NK-92 (cell line): ENCODE measurements around the gene LRGUK.

Experiments used
- DNase-seq: peaks from one replicate; lab custom pipeline; 2025; ENCODE audit not compliant: unreplicated experiment; lab: John Stamatoyannopoulos, UW

The LRGUK gene

DNA sequence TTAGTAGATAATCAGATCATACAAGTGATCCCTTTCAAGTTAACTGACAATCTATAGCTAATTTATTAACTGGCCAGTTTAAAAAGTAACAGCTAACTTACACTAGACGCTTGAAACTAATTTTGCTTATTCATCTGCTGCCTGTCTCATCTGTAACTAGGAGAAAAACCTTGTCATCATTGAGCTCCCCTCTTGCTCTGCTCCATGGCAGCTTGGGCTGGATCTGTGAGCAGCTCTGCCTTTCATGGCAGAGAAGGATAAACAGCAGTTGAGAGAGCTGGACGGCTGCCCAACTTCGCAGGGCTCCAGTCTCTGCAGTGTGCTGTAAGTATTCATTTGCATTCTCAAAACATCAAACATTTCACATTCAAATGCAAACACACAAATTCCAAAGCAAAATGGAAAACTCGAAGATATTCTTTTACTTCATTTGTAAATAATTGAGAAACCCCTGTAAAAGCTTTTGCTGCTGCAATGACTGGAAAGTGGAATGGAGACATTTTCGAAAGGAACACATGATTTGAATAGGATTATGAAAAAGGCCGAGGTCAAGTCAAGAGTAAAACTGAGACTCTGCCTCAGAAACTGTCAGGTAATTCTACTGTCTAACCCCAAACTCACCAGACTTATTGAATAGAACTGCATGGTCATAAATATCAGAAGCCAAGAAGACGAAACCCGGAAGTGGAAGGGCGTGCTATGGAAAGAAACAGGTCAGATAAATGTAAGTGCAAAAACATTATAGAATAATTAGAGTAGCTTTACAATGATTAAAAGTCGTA lies 172.0 kb downstream of the LRGUK start:
- no peak for DNase-seq

DNA sequence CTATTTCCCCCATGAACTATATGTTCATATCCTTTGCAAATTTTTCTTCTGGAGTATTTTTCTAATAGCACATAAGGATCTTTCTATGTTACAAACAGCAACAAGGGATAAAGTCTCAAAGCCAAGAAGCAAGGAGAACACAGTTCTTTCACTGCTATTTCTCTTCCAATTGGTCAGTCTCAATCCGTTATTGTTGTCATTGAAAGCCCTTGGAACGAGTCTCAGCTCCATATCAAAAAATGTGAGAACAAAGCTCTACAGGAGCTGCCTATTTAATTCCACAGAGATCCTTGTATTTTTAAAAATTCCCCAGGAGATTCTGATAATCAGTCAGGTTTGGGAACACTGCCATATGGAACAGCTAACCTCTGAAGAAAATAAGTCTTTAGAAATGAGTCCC lies 173.8 kb downstream of the LRGUK start:
- no peak for DNase-seq

DNA sequence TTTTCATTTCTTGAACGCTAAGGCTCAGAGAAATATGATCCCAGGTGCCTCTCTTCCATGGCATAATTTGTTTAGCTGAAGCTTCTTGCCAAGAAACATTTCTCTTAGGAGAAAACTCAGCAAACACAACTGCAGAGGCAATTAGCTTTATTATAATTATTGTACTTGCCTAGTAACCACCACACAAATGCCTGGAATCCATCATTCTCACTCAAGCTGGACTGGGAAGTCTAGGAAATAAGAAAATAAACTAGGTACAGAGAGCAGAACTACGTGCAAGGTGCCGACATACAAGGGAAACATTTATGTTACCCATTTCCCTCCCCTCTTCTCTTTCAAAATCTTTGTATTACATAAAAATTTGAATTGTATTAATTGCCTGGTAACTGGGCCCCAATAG lies 174.5 kb downstream of the LRGUK start:
- no peak for DNase-seq

DNA sequence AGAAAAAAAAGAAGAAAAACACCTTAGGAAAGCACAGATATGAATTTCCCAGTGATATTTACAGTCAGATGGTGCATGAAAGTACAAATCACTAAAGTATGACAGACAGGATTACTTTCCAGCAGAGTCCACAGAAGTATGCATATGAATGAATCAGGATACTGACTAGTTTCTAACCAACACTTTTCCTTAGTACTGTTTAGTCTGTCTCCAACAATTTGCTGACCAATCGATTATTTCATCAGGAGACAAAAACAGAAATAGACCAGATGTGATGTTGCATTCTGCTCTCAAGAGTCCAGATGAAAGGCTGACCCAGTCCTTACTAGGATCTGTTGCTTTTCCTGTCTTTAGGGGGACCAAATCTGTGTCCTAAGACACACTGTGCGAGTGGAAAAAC lies 175.0 kb downstream of the LRGUK start:
- DNase-seq, result no peak

DNA sequence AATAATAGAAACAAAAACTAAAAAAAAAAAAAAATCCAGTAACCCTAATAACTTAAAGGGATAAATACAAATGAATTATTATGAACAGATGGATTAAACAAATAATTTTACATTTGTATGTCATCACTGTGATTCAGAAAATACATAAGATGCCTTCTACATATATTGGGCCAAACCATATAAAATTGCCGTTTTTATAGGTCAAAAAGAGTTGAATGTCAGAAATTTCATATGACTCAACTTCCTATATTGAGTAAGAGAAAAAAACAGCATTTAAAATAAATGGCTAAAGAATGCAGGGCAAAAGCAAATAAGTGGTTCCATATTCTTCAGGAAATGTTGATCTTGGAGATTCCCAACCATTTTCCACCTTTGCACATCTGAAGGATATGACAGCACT lies 180.2 kb downstream of the LRGUK start:
- no peak for DNase-seq

DNA sequence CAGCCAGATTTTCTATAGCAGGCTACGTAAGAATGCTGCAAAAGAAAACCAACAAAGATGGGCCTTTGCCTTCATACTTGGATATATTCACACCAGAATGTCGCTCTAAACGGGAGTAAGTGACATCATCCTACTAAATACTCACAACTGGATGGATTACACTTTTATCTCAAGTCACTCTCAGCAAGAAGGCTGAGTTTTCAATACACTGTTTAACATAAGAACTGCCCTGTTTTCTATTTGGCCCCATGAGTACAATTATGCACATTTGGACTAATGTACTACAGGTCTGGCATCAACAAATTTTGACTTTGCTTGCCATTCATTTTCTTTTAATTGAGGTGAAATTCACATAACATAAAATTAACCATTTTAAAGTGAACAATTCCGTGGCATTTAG lies 181.4 kb downstream of the LRGUK start:
- no peak for DNase-seq

DNA sequence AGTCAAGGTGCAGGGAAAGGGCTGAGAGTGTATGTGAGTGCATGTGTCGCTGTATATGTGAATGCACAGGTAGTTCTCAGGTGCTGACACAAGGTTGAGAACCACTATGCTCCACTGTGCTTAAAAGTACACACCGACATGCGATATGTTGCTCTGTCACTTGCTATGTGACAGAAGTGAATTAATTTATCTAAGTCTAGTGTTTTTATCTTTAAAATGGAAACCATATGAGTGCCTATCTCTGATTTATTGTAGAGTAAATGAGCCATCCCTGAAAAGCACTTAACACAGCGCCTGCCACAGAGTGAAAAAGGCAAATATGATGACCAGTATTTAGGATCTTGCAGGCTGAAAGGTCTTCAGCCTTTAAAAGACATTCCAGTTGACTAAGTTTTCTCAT lies 184.7 kb downstream of the LRGUK start:
- no peak for DNase-seq

DNA sequence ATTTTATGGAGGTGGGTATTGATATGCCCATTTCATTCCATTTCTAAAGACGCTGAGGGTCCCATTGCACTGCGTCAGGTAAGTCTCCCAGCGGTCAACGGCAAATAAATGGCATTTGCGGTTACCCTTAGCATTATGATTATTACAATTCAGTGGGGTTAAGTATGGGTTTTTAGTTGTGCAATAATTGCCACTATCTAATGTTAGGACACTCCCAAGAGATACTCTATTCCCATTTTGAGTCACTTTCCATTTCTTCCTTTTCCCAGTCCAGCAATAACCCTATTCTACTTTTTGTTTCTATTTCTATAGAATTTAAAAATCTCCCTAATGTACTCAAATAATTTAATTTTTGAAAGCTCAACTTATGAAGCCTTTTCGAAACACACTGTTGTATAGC lies 185.6 kb downstream of the LRGUK start:
- DNase-seq, result no peak

DNA sequence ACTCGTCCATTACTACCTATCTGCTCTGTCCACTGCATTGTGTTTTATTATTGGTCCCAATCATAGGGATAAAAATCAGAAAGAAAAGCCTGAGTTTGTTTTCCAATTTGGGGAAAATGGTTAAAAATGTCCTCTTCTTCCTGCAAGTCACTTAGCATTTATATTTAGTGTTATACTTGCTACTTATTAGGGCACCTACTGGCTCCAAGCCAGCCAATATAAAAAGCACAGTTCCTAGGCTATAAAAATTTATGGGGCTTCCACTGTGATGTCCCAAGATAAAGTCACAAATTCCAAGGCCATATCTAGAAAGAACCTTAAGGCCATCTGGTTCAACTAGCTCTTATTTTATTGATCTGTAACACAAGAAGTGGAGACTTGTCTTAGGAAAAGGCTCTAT lies 186.4 kb downstream of the LRGUK start:
- no peak for DNase-seq
